OCI-LY3 (cell line): Measurements from ENCODE around the gene MACROD2.

Experiments
- H2AFZ ChIP-seq: fragments of 200-600, 300-600 bp; shearing (Covaris generic); 2 replicates; pipeline ENCODE4 v1.6.0; 2014; ENCODE audit warnings: antibody characterized with exemption, low read depth, low read length
- H3K27ac ChIP-seq: fragments of 200-600, 300-600 bp; sonication (generic); 2 replicates; pipeline ENCODE4 v1.5.1; 2014; ENCODE audit warnings: mild to moderate bottlenecking, low read length, moderate library complexity, mixed read lengths
- H3K27me3 ChIP-seq: fragments of 200-600, 300-600 bp; sonication (generic); 2 replicates; pipeline ENCODE4 v1.6.1; 2014; ENCODE audit warnings: low read depth, low read length, mixed read lengths
- H3K36me3 ChIP-seq: fragments of 200-600, 300-600 bp; sonication (generic); replicated peaks from 2 replicates; pipeline ENCODE3; 2014; ENCODE audit warnings: low read depth, low read length, mixed read lengths
- H3K4me1 ChIP-seq: fragments of 300-600, 200-600 bp; sonication (generic); 2 replicates; pipeline ENCODE4 v1.6.1; 2014; ENCODE audit warnings: low read length, mixed read lengths
- H3K4me2 ChIP-seq: fragments of 200-600, 300-600 bp; sonication (generic); 2 replicates; pipeline ENCODE4 v1.6.1; 2014; ENCODE audit warnings: low read length, mixed read lengths
- H3K4me3 ChIP-seq: fragments of 300-600, 200-600 bp; sonication (generic); 2 replicates; pipeline ENCODE4 v1.5.1; 2014; ENCODE audit warnings: antibody characterized with exemption, mild to moderate bottlenecking, low read length, moderate library complexity
- H3K79me2 ChIP-seq: fragments of 300-600, 200-600 bp; shearing (Covaris generic); 2 replicates; pipeline ENCODE4 v1.6.1; 2014; ENCODE audit warnings: mild to moderate bottlenecking, low read length, mixed read lengths
- H3K9ac ChIP-seq: fragments of 300-600, 200-600 bp; shearing (Covaris generic); 2 replicates; pipeline ENCODE4 v1.6.0; 2014; ENCODE audit warnings: mild to moderate bottlenecking, low read length, moderate library complexity
- H3K9me3 ChIP-seq: fragments of 200-600, 300-600 bp; shearing (Covaris generic); 2 replicates; pipeline ENCODE4 v1.6.1; 2014; ENCODE audit warnings: low read length, mixed read lengths; ENCODE audit not compliant: insufficient read depth
- H4K20me1 ChIP-seq: fragments of 200-600, 300-600 bp; sonication (generic); 2 replicates; pipeline ENCODE4 v1.6.1; 2016; ENCODE audit warnings: low read length, mixed read lengths; ENCODE audit not compliant: insufficient read depth
- CTCF ChIP-seq: fragments of 200-600, 300-600 bp; sonication (generic); IDR thresholded peaks from 2 replicates; pipeline ENCODE4 v1.5.1; 2014; ENCODE audit warnings: antibody characterized with exemption, low read length, low read depth
- EZH2phosphoT487 ChIP-seq: fragments of 200-600 bp; shearing (Covaris generic); IDR thresholded peaks from 2 replicates; pipeline ENCODE4 v1.6.1; 2018; ENCODE audit warnings: antibody characterized with exemption, mixed run types, low read depth

The MACROD2 gene

GRCh38 chr20:15511551-15511950, 1516.2 kb downstream of the MACROD2 start:
- Histone ChIP-seq H4K20me1 (no peaks in the 10 kb centered on the region), H3K9ac (no peak overlapping the region), H3K27me3 (no peaks in the 10 kb centered on the region), H3K79me2 (no peaks in the 10 kb centered on the region), H3K4me1 (no peaks in the 10 kb centered on the region), H3K36me3 (no peaks in the 10 kb centered on the region), H2AFZ (no peak overlapping the region), H3K4me2 (no peak overlapping the region), H3K9me3 (no peaks in the 10 kb centered on the region), H3K4me3 (no peak overlapping the region), H3K27ac (no peak overlapping the region)
- TF ChIP-seq EZH2phosphoT487, result no peak

GRCh38 chr20:15512916-15513315, 1517.6 kb downstream of the MACROD2 start:
- Histone ChIP-seq H3K4me2 (no peak overlapping the region), H3K4me1 (peaks cover 4% of the 10 kb centered on the region), H2AFZ (no peak overlapping the region), H4K20me1 (no peaks in the 10 kb centered on the region), H3K27ac (no peak overlapping the region), H3K79me2 (no peaks in the 10 kb centered on the region), H3K9ac (no peak overlapping the region), H3K4me3 (no peak overlapping the region), H3K9me3 (no peaks in the 10 kb centered on the region), H3K36me3 (no peaks in the 10 kb centered on the region), H3K27me3 (no peaks in the 10 kb centered on the region)
- TF ChIP-seq CTCF (no peak), EZH2phosphoT487 (no peak)

GRCh38 chr20:15515691-15516090, 1520.4 kb downstream of the MACROD2 start:
- Histone ChIP-seq H3K27me3 (no peaks in the 10 kb centered on the region), H3K4me2 (no peak overlapping the region), H2AFZ (no peak overlapping the region), H3K27ac (no peak overlapping the region), H4K20me1 (no peaks in the 10 kb centered on the region), H3K9ac (no peak overlapping the region), H3K36me3 (no peaks in the 10 kb centered on the region), H3K9me3 (no peaks in the 10 kb centered on the region), H3K4me1 (peaks cover 7% of the 10 kb centered on the region), H3K4me3 (no peak overlapping the region), H3K79me2 (no peaks in the 10 kb centered on the region)
- no peak for TF ChIP-seq CTCF
- TF ChIP-seq EZH2phosphoT487, result no peak

- no peaks in the 10 kb centered on the region for H3K36me3 ChIP-seq
- H3K9ac ChIP-seq, result no peak overlapping the region
- H2AFZ ChIP-seq, result no peak overlapping the region
- no peak overlapping the region for H3K4me3 ChIP-seq
- no peak overlapping the region for H3K27ac ChIP-seq
- H3K4me2 ChIP-seq, result no peak overlapping the region
- no peaks in the 10 kb centered on the region for H4K20me1 ChIP-seq
- H3K9me3 ChIP-seq, result no peaks in the 10 kb centered on the region
- no peaks in the 10 kb centered on the region for H3K27me3 ChIP-seq
- no peaks in the 10 kb centered on the region for H3K79me2 ChIP-seq
- TF ChIP-seq EZH2phosphoT487 (no peak), CTCF (no peak)
- peaks cover 7% of the 10 kb centered on the region for H3K4me1 ChIP-seq
These were observed 1525.7 kb downstream of the MACROD2 start for GRCh38 chr20:15520930-15521524.

GRCh38 chr20:15523400-15523799, 1528.1 kb downstream of the MACROD2 start:
- Histone ChIP-seq H4K20me1 (no peaks in the 10 kb centered on the region), H3K4me3 (no peak overlapping the region), H3K4me2 (no peak overlapping the region), H3K4me1 (peaks cover 2% of the 10 kb centered on the region), H3K36me3 (no peaks in the 10 kb centered on the region), H3K79me2 (no peaks in the 10 kb centered on the region), H3K27me3 (no peaks in the 10 kb centered on the region), H3K27ac (no peak overlapping the region), H3K9ac (no peak overlapping the region), H2AFZ (no peak overlapping the region), H3K9me3 (no peaks in the 10 kb centered on the region)
- TF ChIP-seq EZH2phosphoT487, result no peak
- TF ChIP-seq CTCF, result no peak
